Endothelial cell of umbilical vein (primary cell): ENCODE data around the gene ACAP1. TPM values are rescaled to one million over a fixed set of nuclear protein-coding genes. Genes with fewer than 3 reads are reported as not detected.

Experiments used
- BruUV-seq: library from RNA; stranded (reverse); fragments of 400-500 nt; replicated peaks from 2 replicates; lab custom pipeline; 2021; lab: Mats Ljungman, UMichigan
- CTCF ChIA-PET: fragments of 300-600, 350-600 bp; sonication (Branson Sonifier 250); formaldehyde crosslinking; loops from one replicate; lab custom pipeline; 2021; ENCODE audit warnings: antibody characterized with exemption, inconsistent platforms; lab: Charles Lee
- POLR2A ChIA-PET: fragments of 300-600, 350-600 bp; sonication (Branson Sonifier 250); formaldehyde crosslinking; loops from one replicate; lab custom pipeline; 2021; ENCODE audit warnings: antibody characterized with exemption, inconsistent platforms; lab: Charles Lee
- DNase-seq: peaks from one replicate; pipeline ENCODE4 v3.0.0-alpha.2; 2011; ENCODE audit warnings: low read depth, low spot score
- FAIRE-seq: peaks from 2 replicates; lab custom pipeline; 2011; peaks lifted over from hg19 to GRCh38; lab: Jason Lieb, UNC
- H2AFZ ChIP-seq: 2 replicates; pipeline ENCODE4 v1.6.0; 2012; ENCODE audit warnings: low read depth, low read length, control low read depth, inconsistent platforms
- H3K27ac ChIP-seq: 2 replicates; pipeline ENCODE4 v1.5.1; 2011; ENCODE audit warnings: low read depth, mild to moderate bottlenecking, control low read depth, low read length, moderate library complexity; ENCODE audit not compliant: insufficient read depth
- H3K27me3 ChIP-seq, 2 experiments: 2 replicates each; pipeline versions ENCODE4 v1.6.0 to v1.6.1; 2011; ENCODE audit warnings: low read length in 2 of 2, mixed read lengths in 1 of 2; ENCODE audit not compliant: control insufficient read depth in 2 of 2, insufficient read depth in 2 of 2
- H3K36me3 ChIP-seq, 2 experiments: 2 replicates in 1 of 2; 3 replicates in 1 of 2; pipeline ENCODE4 v1.5.1; 2011; ENCODE audit warnings: low read length in 2 of 2, mild to moderate bottlenecking in 1 of 2, moderate library complexity in 1 of 2; ENCODE audit not compliant: control insufficient read depth in 2 of 2, insufficient read depth in 2 of 2; ENCODE audit errors: extremely low read depth in 1 of 2
- H3K4me1 ChIP-seq: 3 replicates; pipeline ENCODE4 v1.5.1; 2011; ENCODE audit warnings: mild to moderate bottlenecking, low read length; ENCODE audit not compliant: control insufficient read depth, insufficient read depth; ENCODE audit errors: extremely low read depth
- H3K4me2 ChIP-seq: 2 replicates; pipeline ENCODE4 v1.6.1; 2011; ENCODE audit warnings: low read length, control low read depth, mixed read lengths; ENCODE audit not compliant: insufficient read depth
- H3K4me3 ChIP-seq, 3 experiments: fragments of 200-600 bp in 1 of 3; sonication (generic), shearing (Covaris generic) in 1 of 3; replicated peaks in 1 of 3; 2 replicates each; pipeline ENCODE4 v1.5.1; 2011 to 2016; ENCODE audit warnings: control low read depth in 3 of 3, low read length in 3 of 3, mild to moderate bottlenecking in 2 of 3, inconsistent platforms in 1 of 3, low read depth in 1 of 3, moderate library complexity in 1 of 3; ENCODE audit not compliant: insufficient read depth in 1 of 3
- H3K79me2 ChIP-seq: 2 replicates; pipeline ENCODE4 v1.6.0; 2012; ENCODE audit warnings: low read length, inconsistent platforms; ENCODE audit not compliant: control insufficient read depth, insufficient read depth
- H3K9ac ChIP-seq: replicated peaks from 2 replicates; pipeline ENCODE3; 2011; ENCODE audit warnings: low read length, control low read depth; ENCODE audit not compliant: insufficient read depth; ENCODE audit errors: extremely low read depth
- H3K9me1 ChIP-seq: replicated peaks from 3 replicates; pipeline ENCODE4 v1.6.0; 2011; ENCODE audit warnings: mild to moderate bottlenecking, low read length; ENCODE audit not compliant: control insufficient read depth, insufficient read depth; ENCODE audit errors: extremely low read depth
- H3K9me3 ChIP-seq: replicated peaks from 2 replicates; pipeline ENCODE4 v1.5.1; 2012; ENCODE audit warnings: low read length, inconsistent platforms; ENCODE audit not compliant: control insufficient read depth, insufficient read depth
- H4K20me1 ChIP-seq: replicated peaks from 2 replicates; pipeline ENCODE3; 2011; ENCODE audit warnings: mild to moderate bottlenecking, low read length; ENCODE audit not compliant: control insufficient read depth, insufficient read depth; ENCODE audit errors: extremely low read depth
- CTCF ChIP-seq, 2 donors: IDR thresholded peaks; 1 replicate in 1 of 2; 2 replicates in 1 of 2; pipeline ENCODE4 v1.5.1; 2011; ENCODE audit warnings: low read length in 2 of 2, mild to moderate bottlenecking in 2 of 2, moderate library complexity in 2 of 2, control low read depth in 1 of 2, inconsistent platforms in 1 of 2, low read depth in 1 of 2; ENCODE audit not compliant: insufficient read depth in 1 of 2; ENCODE audit errors: extremely low read depth in 1 of 2
- EZH2 ChIP-seq: IDR thresholded peaks from 2 replicates; pipeline ENCODE4 v1.6.1; 2012; ENCODE audit warnings: borderline replicate concordance, low read depth, mild to moderate bottlenecking, moderate library complexity, low read length, inconsistent platforms; ENCODE audit not compliant: severe bottlenecking
- FOS ChIP-seq: IDR thresholded peaks from 2 replicates; pipeline ENCODE4 v1.6.1; 2011; ENCODE audit warnings: mild to moderate bottlenecking, low read length, moderate library complexity, borderline replicate concordance; ENCODE audit not compliant: insufficient read depth
- GATA2 ChIP-seq: IDR thresholded peaks from 2 replicates; pipeline ENCODE4 v1.7.0; 2011; ENCODE audit warnings: low read depth, mild to moderate bottlenecking, moderate library complexity, mixed read lengths, low read length; ENCODE audit not compliant: insufficient read length, insufficient read depth
- JUN ChIP-seq: IDR thresholded peaks from 2 replicates; pipeline ENCODE4 v1.6.1; 2011; ENCODE audit warnings: borderline replicate concordance, low read depth; ENCODE audit not compliant: insufficient read length, insufficient read depth
- MAX ChIP-seq: IDR thresholded peaks from 2 replicates; pipeline ENCODE4 v1.6.1; 2011; ENCODE audit not compliant: insufficient read depth, insufficient read length
- MYC ChIP-seq: IDR thresholded peaks from one replicate; pipeline ENCODE4 v1.6.1; 2011; ENCODE audit warnings: mild to moderate bottlenecking, low read depth, low read length
- POLR2A ChIP-seq: IDR thresholded peaks from 2 replicates; pipeline ENCODE4 v1.6.1; 2012; ENCODE audit warnings: low read depth, mild to moderate bottlenecking, control low read depth, low read length
- POLR2AphosphoS5 ChIP-seq: IDR thresholded peaks from 2 replicates; pipeline ENCODE4 v1.6.1; 2012; ENCODE audit warnings: low read depth, mild to moderate bottlenecking, control low read depth, low read length, moderate library complexity; ENCODE audit not compliant: insufficient read depth
- dilution Hi-C: fragments of 300-500 bp; cut with MboI; formaldehyde crosslinking; loops from one replicate; pipeline ENCODE4 v1.15.0; 2019; ENCODE audit warnings: low sequenced_read_pairs; ENCODE audit not compliant: extremely low pct_ligation_motif_present
- intact Hi-C: fragments of 100-400 bp; cut with micrococcal nuclease; formaldehyde crosslinking; loops from one replicate; pipeline ENCODE4 v1.10.0; 2022
- polyA plus RNA-seq, 4 experiments: library from polyadenylated mRNA; depleted of rRNA in 3 of 4; stranded (reverse) in 3 of 4; unstranded in 1 of 4; fragments of >200 nt; gene quantifications; 2 replicates each; pipeline versions ENCODE4 v1.2.1 to v1.2.3, GENCODE V29; 2011 to 2012; ENCODE audit warnings: missing spikeins in 1 of 4
- total RNA-seq: library from RNA; stranded (reverse); gene quantifications from 2 replicates; pipeline ENCODE4 v1.2.3, GENCODE V29; 2021

The ACAP1 gene
- total and polyA plus RNA-seq, 2 donors (not counting 3 experiments of a cell fraction or from before 2014, with no cell fraction given) = 0.46 TPM; not detected in 1

DNA sequence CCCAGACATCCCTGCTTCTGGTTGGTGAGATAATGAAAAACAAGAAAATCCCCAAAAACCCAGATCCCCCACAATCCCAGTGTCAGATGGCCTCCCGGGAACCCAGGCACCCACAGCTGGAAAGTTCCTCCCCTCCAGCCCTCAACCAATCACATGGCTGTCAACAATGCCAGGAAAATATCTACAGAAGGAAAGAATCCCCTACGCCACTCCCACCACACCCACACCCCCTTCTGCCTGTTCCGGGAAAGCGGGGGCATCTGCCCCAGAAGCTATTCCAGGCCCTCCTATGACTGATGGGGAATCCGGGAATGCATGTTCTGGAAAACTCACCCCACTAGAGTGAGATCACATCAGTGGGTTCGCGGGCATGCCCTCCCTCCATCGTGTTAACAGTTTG, 20.4 kb downstream of the ACAP1 start:
- POLR2A ChIA-PET = no interaction called here
- DNase-seq (no peak), FAIRE-seq (no peak)
- Histone ChIP-seq H3K79me2 (no peaks in the 10 kb centered on the region), H3K4me1 (peaks cover 7% of the 10 kb centered on the region), H4K20me1 (no peaks in the 10 kb centered on the region), H3K9ac (no peak overlapping the region), H2AFZ (no peak overlapping the region), H3K36me3 (no peaks in the 10 kb centered on the region), H3K4me2 (no peak overlapping the region), H3K27ac (no peak overlapping the region), H3K9me1 (no peaks in the 10 kb centered on the region), H3K27me3 (no peaks in the 10 kb centered on the region), H3K9me3 (no peaks in the 10 kb centered on the region), H3K4me3 (no peak overlapping the region)
- intact Hi-C loops (loop anchor here (1.0 to 5.0 kb wide), 5 partner anchors 36 to 233 kb away; partner anchors contain the start of genes PLSCR3 and SENP3), dilution Hi-C loops (no loop called here)
- no TSS peak for BruUV-seq
- TF ChIP-seq JUN = no peak
- TF ChIP-seq POLR2AphosphoS5 = no peak
- TF ChIP-seq GATA2 = no peak
- TF ChIP-seq CTCF (IDR thresholded peaks at IDR 0.05; ENCODE audit: extremely low read depth in 1 of 2, insufficient read depth in 1 of 2, low read depth in 1 of 2, low read length in 2 of 2) = no peak
- TF ChIP-seq MYC = no peak
- TF ChIP-seq EZH2 = no peak
- TF ChIP-seq POLR2A = no peak
- no peak for TF ChIP-seq MAX
- TF ChIP-seq FOS = no peak
- CTCF ChIA-PET = interaction anchor here (0.7 to 4.0 kb wide), 28 partner anchors 9 to 302 kb away, joined by 3 to 70 read pairs (median 7); partner anchors contain the start of genes CD68, PLSCR3, SPEM2 and TMEM102
